A549 (cell line): ENCODE data around the gene TNFAIP8. TPM values are rescaled to one million over a fixed set of nuclear protein-coding genes. Genes with fewer than 3 reads are reported as not detected.

Source experiments
- ATAC-seq, 2 experiments: fragments of 200-7000 bp in 1 of 2; fragments of >200 bp in 1 of 2; cut with Nextera tagmentation in 1 of 2; cut with Tn5 transposase in 1 of 2; 3 replicates each; pipeline versions ENCODE4 v1.8.0 to v1.9.1; 2018 to 2020; ENCODE audit warnings: mild to moderate bottlenecking in 1 of 2, moderate library complexity in 1 of 2
- CTCF ChIA-PET: fragments of 300-600 bp; sonication (Branson Sonifier 250); formaldehyde crosslinking; extraction: SDS; loops from one replicate; lab custom pipeline; 2021; ENCODE audit warnings: antibody characterized with exemption, inconsistent platforms; lab: Yijun Ruan, JAX
- POLR2A ChIA-PET: fragments of 350-600 bp; formaldehyde crosslinking; extraction: SDS; loops from one replicate; lab custom pipeline; 2021; ENCODE audit warnings: antibody characterized with exemption, inconsistent platforms; lab: Yijun Ruan, JAX
- DNase-seq, 2 experiments: peaks; one replicate each; pipeline versions ENCODE4 v3.0.0 to v3.0.0-alpha.2; 2011 to 2016; ENCODE audit warnings: low read depth in 1 of 2, low spot score in 1 of 2
- FAIRE-seq: peaks from 2 replicates; lab custom pipeline; 2011; peaks lifted over from hg19 to GRCh38; lab: Jason Lieb, UNC
- H3K27ac ChIP-seq, 2 experiments: fragments of >200 bp; sonication (Bioruptor Twin); formaldehyde crosslinking; 3 replicates each; pipeline ENCODE4 v1.5.1; 2016 to 2017
- H3K4me1 ChIP-seq: fragments of >200 bp; sonication (Bioruptor Twin); formaldehyde crosslinking; 3 replicates; pipeline ENCODE4 v1.6.1; 2016
- H3K4me2 ChIP-seq: fragments of >200 bp; sonication (Bioruptor Twin); formaldehyde crosslinking; 3 replicates; pipeline ENCODE4 v1.6.1; 2016
- H3K4me3 ChIP-seq: fragments of >200 bp; sonication (Bioruptor Twin); formaldehyde crosslinking; 3 replicates; pipeline ENCODE4 v1.5.1; 2016
- H3K9me3 ChIP-seq: fragments of >200 bp; sonication (Bioruptor Twin); formaldehyde crosslinking; 3 replicates; pipeline ENCODE4 v1.6.1; 2016
- BHLHE40 ChIP-seq: IDR thresholded peaks from 2 replicates; pipeline ENCODE4 v1.6.1; 2012; ENCODE audit warnings: low read depth, low read length, inconsistent platforms
- CEBPB ChIP-seq, 2 experiments: fragments of >200 bp in 1 of 2; sonication (Bioruptor Twin) in 1 of 2; formaldehyde crosslinking in 1 of 2; IDR thresholded peaks; 2 replicates each; pipeline ENCODE4 v1.6.1; 2012 to 2016
- EHF ChIP-seq: fragments of 250-450 bp; sonication (Bioruptor Pico); IDR thresholded peaks from 2 replicates; pipeline ENCODE4 v1.5.0; 2020; ENCODE audit warnings: mild to moderate bottlenecking
- EHMT2 ChIP-seq: fragments of 200-600 bp; sonication (generic); IDR thresholded peaks from 2 replicates; pipeline ENCODE4 v1.6.1; 2016; ENCODE audit warnings: antibody characterized with exemption, low read depth, mild to moderate bottlenecking, moderate library complexity
- EP300 ChIP-seq, 2 experiments: fragments of >200 bp; sonication (Bioruptor Twin); formaldehyde crosslinking; IDR thresholded peaks; 2 replicates in 1 of 2; 3 replicates in 1 of 2; pipeline ENCODE4 v1.6.1; 2016 to 2017
- FOXS1 ChIP-seq: fragments of 250-450 bp; sonication (Bioruptor Pico); IDR thresholded peaks from 2 replicates; pipeline ENCODE4 v1.5.0; 2020; ENCODE audit warnings: mild to moderate bottlenecking, moderate library complexity
- HDAC2 ChIP-seq: fragments of 200-600 bp; sonication (generic); IDR thresholded peaks from 2 replicates; pipeline ENCODE4 v1.6.1; 2016
- HEYL ChIP-seq: fragments of 250-450 bp; sonication (Bioruptor Pico); IDR thresholded peaks from 2 replicates; pipeline ENCODE4 v1.8.0; 2021; ENCODE audit warnings: mild to moderate bottlenecking, moderate library complexity
- HOXB5 ChIP-seq: fragments of 250-450 bp; sonication (Bioruptor Pico); IDR thresholded peaks from 2 replicates; pipeline ENCODE4 v1.5.0; 2020; ENCODE audit warnings: mild to moderate bottlenecking, moderate library complexity
- JUN ChIP-seq, 2 experiments: fragments of >200 bp; sonication (Bioruptor Twin); formaldehyde crosslinking; IDR thresholded peaks; 2 replicates in 1 of 2; 3 replicates in 1 of 2; pipeline ENCODE4 v1.6.1; 2016 to 2017
- MYC ChIP-seq: IDR thresholded peaks from 2 replicates; pipeline ENCODE4 v1.6.1; 2012; ENCODE audit warnings: mild to moderate bottlenecking, inconsistent platforms, low read length, improper control_type of control experiment, borderline replicate concordance
- NFE2L2 ChIP-seq: fragments of 150-350 bp; conservative IDR thresholded peaks from 2 replicates; pipeline ENCODE4 v1.6.1; 2014; ENCODE audit warnings: low read length
- NPAS2 ChIP-seq: fragments of 250-450 bp; sonication (Bioruptor Pico); IDR thresholded peaks from 2 replicates; pipeline ENCODE4 v1.8.0; 2022; ENCODE audit warnings: mild to moderate bottlenecking, moderate library complexity, borderline replicate concordance
- NR3C1 ChIP-seq: fragments of >200 bp; sonication (Bioruptor Twin); formaldehyde crosslinking; IDR thresholded peaks from 3 replicates; pipeline ENCODE4 v1.6.1; 2017
- POLR2A ChIP-seq: IDR thresholded peaks from 2 replicates; pipeline ENCODE4 v1.6.1; 2012; ENCODE audit warnings: mild to moderate bottlenecking, low read length
- RFX5 ChIP-seq: fragments of 450-650 bp; IDR thresholded peaks from 2 replicates; pipeline ENCODE4 v1.7.1; 2014; ENCODE audit warnings: antibody characterized with exemption, mild to moderate bottlenecking, moderate library complexity
- TP53 ChIP-seq: fragments of 250-450 bp; sonication (Bioruptor Pico); IDR thresholded peaks from 2 replicates; pipeline ENCODE4 v1.5.0; 2021; ENCODE audit warnings: mild to moderate bottlenecking, moderate library complexity
- ZC3H11A ChIP-seq: fragments of 450-650 bp; IDR thresholded peaks from 2 replicates; pipeline ENCODE4 v1.6.1; 2014; ENCODE audit warnings: antibody characterized with exemption, mild to moderate bottlenecking
- ZNF302 ChIP-seq: fragments of 250-450 bp; sonication (Bioruptor Pico); IDR thresholded peaks from 2 replicates; pipeline ENCODE4 v1.9.0; 2021; ENCODE audit warnings: inconsistent platforms, mild to moderate bottlenecking, moderate library complexity
- WGBS: methylation state at CpG from one replicate; pipeline ENCODE4 v1.1.6; 2017; ENCODE audit errors: missing lambda C conversion rate; 5-methylcytosine and 5-hydroxymethylcytosine counted together
- polyA plus RNA-seq, 4 experiments: library from polyadenylated mRNA; depleted of rRNA in 3 of 4; stranded (reverse); fragments of >200 nt; fragmentation: RNase III in 1 of 4; extraction: RNeasy Plus Mini Kit Qiagen cat#74134 plus additional on column Dnase treatment in 1 of 4; gene quantifications; 2 replicates in 3 of 4; 3 replicates in 1 of 4; pipeline ENCODE4 v1.2.3, GENCODE V29; 2011 to 2017
- TF ChIP-seq, protein P1 (sequence below): IDR thresholded peaks from 2 replicates; pipeline ENCODE4 v1.6.1; 2012
- TF ChIP-seq, protein P2 (sequence below): fragments of 250-450 bp; sonication (Bioruptor Pico); IDR thresholded peaks from 2 replicates; pipeline ENCODE4 v1.5.0; 2021; ENCODE audit warnings: mild to moderate bottlenecking, moderate library complexity, borderline replicate concordance
- TF ChIP-seq, protein P3 (sequence below): fragments of >200 bp; sonication (Bioruptor Twin); formaldehyde crosslinking; IDR thresholded peaks from 2 replicates; pipeline ENCODE4 v1.6.1; 2016

TNFAIP8 gene
- polyA plus RNA-seq, 2 of the 4 experiments (the other 2 are of a cell fraction), result 34.9 to 35.7 TPM

DNA sequence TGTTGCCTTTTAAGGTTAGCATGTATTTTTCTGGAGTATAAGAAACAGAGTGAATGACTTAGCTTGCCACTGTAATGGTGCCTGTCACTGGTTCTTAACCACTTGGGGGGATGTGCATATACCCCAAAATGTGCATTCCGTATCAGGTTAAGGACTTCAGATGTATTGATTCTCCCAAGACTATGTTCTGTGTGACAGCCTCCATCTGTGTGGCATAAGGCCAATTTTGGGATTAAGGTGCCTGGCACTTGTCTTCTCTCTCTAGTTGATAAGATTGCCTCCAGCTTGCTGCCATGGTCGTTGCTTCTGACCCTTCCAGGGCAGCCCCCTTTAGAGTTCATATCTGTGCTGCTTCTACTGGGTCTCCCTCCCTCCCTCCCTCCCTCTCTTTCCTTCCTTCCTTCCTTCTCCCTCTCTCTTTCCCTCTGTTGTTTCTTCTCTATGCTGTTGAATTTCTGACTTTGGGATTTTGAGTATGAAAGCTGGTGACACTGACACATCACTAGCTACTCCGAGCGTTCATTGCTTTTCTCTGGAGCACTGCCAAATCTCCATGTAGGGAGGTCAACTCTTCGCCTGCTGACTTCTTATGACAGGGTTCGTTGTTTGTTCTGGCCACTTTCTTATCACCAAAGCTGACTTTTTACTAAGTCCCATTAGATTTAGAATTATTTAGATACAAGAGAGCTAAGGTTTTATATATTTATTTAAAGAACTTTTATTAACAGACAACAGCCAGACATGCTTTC is 31.0 kb downstream of the TNFAIP8 start:
- no peak for TF ChIP-seq NFE2L2
- TF ChIP-seq TP53 (CRISPR knock-in tag), result no peak
- TF ChIP-seq, protein P1, sequence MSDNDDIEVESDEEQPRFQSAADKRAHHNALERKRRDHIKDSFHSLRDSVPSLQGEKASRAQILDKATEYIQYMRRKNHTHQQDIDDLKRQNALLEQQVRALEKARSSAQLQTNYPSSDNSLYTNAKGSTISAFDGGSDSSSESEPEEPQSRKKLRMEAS, result no peak
- no peak for TF ChIP-seq NR3C1
- TF ChIP-seq MYC, result no peak
- no peak for TF ChIP-seq RFX5
- TF ChIP-seq CEBPB (IDR thresholded peaks at IDR 0.05), result no peak
- TF ChIP-seq HDAC2, result no peak
- no peak for TF ChIP-seq FOXS1
- TF ChIP-seq, protein P2, sequence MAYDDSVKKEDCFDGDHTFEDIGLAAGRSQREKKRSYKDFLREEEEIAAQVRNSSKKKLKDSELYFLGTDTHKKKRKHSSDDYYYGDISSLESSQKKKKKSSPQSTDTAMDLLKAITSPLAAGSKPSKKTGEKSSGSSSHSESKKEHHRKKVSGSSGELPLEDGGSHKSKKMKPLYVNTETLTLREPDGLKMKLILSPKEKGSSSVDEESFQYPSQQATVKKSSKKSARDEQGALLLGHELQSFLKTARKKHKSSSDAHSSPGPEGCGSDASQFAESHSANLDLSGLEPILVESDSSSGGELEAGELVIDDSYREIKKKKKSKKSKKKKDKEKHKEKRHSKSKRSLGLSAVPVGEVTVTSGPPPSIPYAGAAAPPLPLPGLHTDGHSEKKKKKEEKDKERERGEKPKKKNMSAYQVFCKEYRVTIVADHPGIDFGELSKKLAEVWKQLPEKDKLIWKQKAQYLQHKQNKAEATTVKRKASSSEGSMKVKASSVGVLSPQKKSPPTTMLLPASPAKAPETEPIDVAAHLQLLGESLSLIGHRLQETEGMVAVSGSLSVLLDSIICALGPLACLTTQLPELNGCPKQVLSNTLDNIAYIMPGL (CRISPR knock-in tag), result no peak
- TF ChIP-seq ZC3H11A, result no peak
- TF ChIP-seq EHMT2, result no peak
- TF ChIP-seq EHF (CRISPR knock-in tag), result no peak
- no peak for TF ChIP-seq JUN (IDR thresholded peaks at IDR 0.05)
- no peak for TF ChIP-seq ZNF302 (CRISPR knock-in tag)
- TF ChIP-seq HEYL (CRISPR knock-in tag), result no peak
- TF ChIP-seq HOXB5 (CRISPR knock-in tag), result no peak
- TF ChIP-seq EP300 (IDR thresholded peaks at IDR 0.05), result no peak
- TF ChIP-seq BHLHE40, result no peak
- no peak for FAIRE-seq
- ChIA-PET CTCF (interaction anchor here (1.1 to 1.9 kb wide), 3 partner anchors 25 to 399 kb away, joined by 3 to 9 read pairs (median 6); partner anchors contain the start of gene DTWD2), POLR2A (interaction anchor here (0.8 kb wide), 1 partner anchor 316 kb away, joined by 3 read pairs; the partner anchor contains the start of gene DMXL1)
- Histone ChIP-seq H3K9me3 (no peaks in the 10 kb centered on the region), H3K4me1 (no peaks in the 10 kb centered on the region), H3K27ac (no peak overlapping the region), H3K4me3 (no peak overlapping the region), H3K4me2 (no peak overlapping the region)
- no peak for ATAC-seq
- no peak for DNase-seq
- 62% methylated on average over 6 of the region's 6 CpGs for WGBS

DNA sequence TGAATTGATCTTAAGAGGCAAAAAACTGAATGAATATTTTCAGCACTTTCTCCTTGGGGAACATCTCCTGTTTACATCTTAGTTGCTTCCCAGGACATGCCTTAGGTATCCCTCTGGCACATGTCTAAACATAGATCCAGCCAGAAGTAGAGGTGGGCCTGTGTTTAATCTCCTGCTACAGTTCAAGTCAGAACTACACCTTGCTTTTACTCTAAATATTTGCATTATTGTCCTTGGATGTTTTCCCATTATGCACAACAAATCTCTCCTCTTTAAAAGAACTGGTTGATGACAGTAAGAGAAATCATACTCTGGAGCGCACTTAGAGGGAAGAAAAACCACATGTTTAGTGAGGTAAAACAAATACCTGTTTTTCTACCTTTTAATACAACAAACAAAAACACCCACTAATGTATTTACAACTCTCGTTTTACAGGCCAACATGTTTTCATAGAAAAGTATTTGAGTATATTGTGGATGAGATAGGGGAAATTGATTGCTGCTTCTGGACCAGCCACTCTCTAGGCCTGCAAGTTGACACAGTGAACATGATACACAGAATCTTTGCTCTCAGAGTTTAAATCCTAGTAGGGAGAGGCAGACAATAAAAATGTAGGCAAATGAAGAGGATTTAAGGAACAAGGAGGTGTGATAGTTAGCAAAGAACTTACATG is 32.3 kb downstream of the TNFAIP8 start:
- Histone ChIP-seq H3K9me3 (no peaks in the 10 kb centered on the region), H3K27ac (no peak overlapping the region), H3K4me1 (peaks cover under 1% of the 10 kb centered on the region; the same call in 2 of the 3 replicates), H3K4me3 (no peak overlapping the region), H3K4me2 (no peak overlapping the region)
- TF ChIP-seq, protein P3, sequence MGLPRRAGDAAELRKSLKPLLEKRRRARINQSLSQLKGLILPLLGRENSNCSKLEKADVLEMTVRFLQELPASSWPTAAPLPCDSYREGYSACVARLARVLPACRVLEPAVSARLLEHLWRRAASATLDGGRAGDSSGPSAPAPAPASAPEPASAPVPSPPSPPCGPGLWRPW, result no peak
- TF ChIP-seq NPAS2 (no peak), CEBPB (IDR thresholded peaks at IDR 0.05) (no peak), POLR2A (no peak), EHF (CRISPR knock-in tag) (no peak)
- POLR2A ChIA-PET, result no interaction called here
- CTCF ChIA-PET, result interaction anchor here (0.6 kb wide), 2 partner anchors 73 to 425 kb away, joined by 3 to 4 read pairs; no protein-coding TSS in a partner anchor
- WGBS, result 69% methylated on average over 2 of the region's 2 CpGs
- FAIRE-seq (no peak), DNase-seq (no peak), ATAC-seq (no peak)
